GM23338 (cell line): ENCODE results near the gene SNX9. TPM values are rescaled to one million over a fixed set of nuclear protein-coding genes. Genes with fewer than 3 reads are reported as not detected.

Source experiments
- ATAC-seq: fragments of 200-7000 bp; cut with Tn5 transposase; 3 replicates; pipeline ENCODE4 v1.9.1; 2020
- DNase-seq: peaks from one replicate; pipeline ENCODE4 v3.0.0-alpha.2; 2015; ENCODE audit warnings: low spot score
- H2AFZ ChIP-seq: fragments of 200-600 bp; sonication (generic); 2 replicates; pipeline ENCODE4 v1.8.0; 2016; ENCODE audit warnings: antibody characterized with exemption, mild to moderate bottlenecking, moderate library complexity
- H3F3A ChIP-seq: fragments of 200-600 bp; sonication (generic); replicated peaks from 2 replicates; pipeline ENCODE4 v1.8.0; 2017; ENCODE audit warnings: antibody characterized with exemption, mixed run types, low read depth
- H3K27ac ChIP-seq: fragments of 200-600 bp; sonication (generic); 2 replicates; pipeline ENCODE4 v1.6.1; 2016; ENCODE audit warnings: low read depth
- H3K27me3 ChIP-seq: fragments of 200-600 bp; sonication (generic); 2 replicates; pipeline ENCODE4 v1.8.0; 2016; ENCODE audit warnings: mild to moderate bottlenecking, mixed run types, moderate library complexity; ENCODE audit not compliant: insufficient read depth
- H3K36me3 ChIP-seq: fragments of 200-600 bp; sonication (generic); 2 replicates; pipeline ENCODE4 v1.8.0; 2016; ENCODE audit warnings: mild to moderate bottlenecking; ENCODE audit not compliant: insufficient read depth
- H3K4me1 ChIP-seq: fragments of 200-600 bp; sonication (generic); 2 replicates; pipeline ENCODE4 v1.8.0; 2016; ENCODE audit warnings: mild to moderate bottlenecking, moderate library complexity; ENCODE audit not compliant: insufficient read depth
- H3K4me2 ChIP-seq: fragments of 200-600 bp; sonication (generic); 2 replicates; pipeline ENCODE4 v1.7.1; 2017; ENCODE audit warnings: mixed run types
- H3K4me3 ChIP-seq: fragments of 200-600 bp; sonication (generic); 2 replicates; pipeline ENCODE4 v1.6.1; 2016; ENCODE audit warnings: mixed run types
- H3K79me2 ChIP-seq: fragments of 200-600 bp; sonication (generic); replicated peaks from 2 replicates; pipeline ENCODE4 v1.8.0; 2017; ENCODE audit warnings: mild to moderate bottlenecking; ENCODE audit not compliant: insufficient read depth
- H3K9me2 ChIP-seq: fragments of 200-600 bp; sonication (generic); 2 replicates; pipeline ENCODE4 v1.8.0; 2017; ENCODE audit not compliant: insufficient read depth
- H4K20me1 ChIP-seq: fragments of 200-600 bp; sonication (generic); replicated peaks from 2 replicates; pipeline ENCODE4 v1.8.0; 2017; ENCODE audit warnings: mild to moderate bottlenecking; ENCODE audit not compliant: insufficient read depth
- H3K27ac Mint-ChIP-seq: 2 replicates; pipeline ENCODE4 v1.8.0; 2020; ENCODE audit warnings: inconsistent platforms, mild to moderate bottlenecking, moderate library complexity, mixed read lengths
- H3K27me3 Mint-ChIP-seq: 3 replicates; pipeline ENCODE4 v1.8.0; 2022; ENCODE audit warnings: low read depth, mild to moderate bottlenecking, moderate library complexity, mixed read lengths, inconsistent platforms; ENCODE audit not compliant: insufficient read depth, poor library complexity
- H3K36me3 Mint-ChIP-seq: 3 replicates; pipeline ENCODE4 v1.8.0; 2021; ENCODE audit warnings: low read depth, mild to moderate bottlenecking, inconsistent platforms, moderate library complexity, mixed read lengths
- H3K4me1 Mint-ChIP-seq: 3 replicates; pipeline ENCODE4 v1.8.0; 2020; ENCODE audit warnings: mild to moderate bottlenecking, inconsistent platforms, mixed read lengths
- H3K4me3 Mint-ChIP-seq: 3 replicates; pipeline ENCODE4 v1.8.0; 2021; ENCODE audit warnings: moderate library complexity, mild to moderate bottlenecking, inconsistent platforms, mixed read lengths
- H3K9me3 Mint-ChIP-seq: 3 replicates; pipeline ENCODE4 v1.8.0; 2020; ENCODE audit warnings: moderate library complexity, mild to moderate bottlenecking, inconsistent platforms, mixed read lengths
- CREB1 ChIP-seq: fragments of 250-450 bp; sonication (Bioruptor Pico); IDR thresholded peaks from 2 replicates; pipeline ENCODE4 v1.5.0; 2020; ENCODE audit warnings: low read depth, mild to moderate bottlenecking, moderate library complexity
- CTCF ChIP-seq, 2 experiments: fragments of 200-600 bp in 1 of 2; sonication (generic) in 1 of 2; conservative IDR thresholded peaks; 2 replicates each; pipeline versions ENCODE4 v1.5.1 to v1.6.1; 2016 to 2017; ENCODE audit warnings: antibody characterized with exemption in 2 of 2, low read depth in 2 of 2, mild to moderate bottlenecking in 2 of 2, moderate library complexity in 1 of 2
- ETS1 ChIP-seq: IDR thresholded peaks from 2 replicates; pipeline ENCODE4 v1.6.1; 2016; ENCODE audit warnings: antibody characterized with exemption
- EZH2 ChIP-seq: fragments of 200-600 bp; sonication (generic); IDR thresholded peaks from one replicate; pipeline ENCODE4 v1.8.0; 2017; ENCODE audit warnings: antibody characterized with exemption, mild to moderate bottlenecking, low read depth; ENCODE audit not compliant: unreplicated experiment
- EZH2phosphoT487 ChIP-seq: fragments of 200-600 bp; sonication (generic); IDR thresholded peaks from one replicate; pipeline ENCODE4 v1.8.1; 2018; ENCODE audit warnings: antibody characterized with exemption; ENCODE audit not compliant: unreplicated experiment
- JUNB ChIP-seq: IDR thresholded peaks from one replicate; pipeline ENCODE4 v1.6.1; 2016; ENCODE audit warnings: antibody characterized with exemption; ENCODE audit not compliant: unreplicated experiment
- NANOG ChIP-seq: IDR thresholded peaks from 2 replicates; pipeline ENCODE4 v1.6.1; 2016; ENCODE audit warnings: antibody characterized with exemption, borderline replicate concordance
- POLR2AphosphoS5 ChIP-seq: IDR thresholded peaks from 2 replicates; pipeline ENCODE4 v1.6.1; 2016; ENCODE audit warnings: antibody characterized with exemption, low read depth
- STAT1 ChIP-seq: IDR thresholded peaks from one replicate; pipeline ENCODE4 v1.6.1; 2016; ENCODE audit warnings: antibody characterized with exemption; ENCODE audit not compliant: unreplicated experiment
- ZNF114 ChIP-seq: fragments of 250-450 bp; sonication (Bioruptor Pico); IDR thresholded peaks from 2 replicates; pipeline ENCODE4 v1.5.0; 2020; ENCODE audit warnings: mild to moderate bottlenecking, moderate library complexity
- ZNF462 ChIP-seq: fragments of 250-450 bp; sonication (Bioruptor Pico); IDR thresholded peaks from 2 replicates; pipeline ENCODE4 v1.5.0; 2020; ENCODE audit warnings: mild to moderate bottlenecking, moderate library complexity
- polyA plus RNA-seq: library from polyadenylated mRNA; unstranded; fragments of >200 nt; fragmentation: Nextera tagmentation; extraction: Ambion mirVana; gene quantifications from 2 replicates; pipeline ENCODE4 v1.2.1, GENCODE V29; 2016
- total RNA-seq: library from RNA; depleted of rRNA; stranded (reverse); fragments of >200 nt; shearing (Covaris generic); gene quantifications from 2 replicates; pipeline ENCODE4 v1.2.3, GENCODE V29; 2014

SNX9 gene
- total and polyA plus RNA-seq, 2 experiments from 2014 or later, result 18.4 to 23.3 TPM

- Mint-ChIP-seq H3K9me3 (peaks cover 18% of the 10 kb centered on the region), H3K4me1 (peaks cover 15% of the 10 kb centered on the region), H3K36me3 (peaks cover 14% of the 10 kb centered on the region), H3K4me3 (no peak overlapping the region), H3K27ac (no peak overlapping the region), H3K27me3 (peaks cover 13% of the 10 kb centered on the region)
- peaks cover 9% of the 10 kb centered on the region; the same call in 1 of the 2 replicates for H3K9me2 ChIP-seq
- H3K27ac ChIP-seq, result no peak overlapping the region
- TF ChIP-seq JUNB (no peak), ETS1 (no peak), EZH2phosphoT487 (no peak), EZH2 (no peak), ZNF114 (CRISPR knock-in tag) (no peak), CREB1 (CRISPR knock-in tag) (no peak), NANOG (no peak), STAT1 (no peak), CTCF (conservative IDR thresholded peaks at IDR 0.05; ENCODE audit: low read depth in 2 of 2) (no peak), POLR2AphosphoS5 (no peak), ZNF462 (CRISPR knock-in tag) (no peak)
- no peak for DNase-seq
- H3K79me2 ChIP-seq, result no peaks in the 10 kb centered on the region
- H3K36me3 ChIP-seq, result no peaks in the 10 kb centered on the region
- no peak overlapping the region for H3K4me3 ChIP-seq
- ATAC-seq, result no peak
- H3K27me3 ChIP-seq, result no peaks in the 10 kb centered on the region
- no peaks in the 10 kb centered on the region for H4K20me1 ChIP-seq
- no peak overlapping the region for H2AFZ ChIP-seq
- no peaks in the 10 kb centered on the region for H3F3A ChIP-seq
- no peak overlapping the region for H3K4me2 ChIP-seq
- H3K4me1 ChIP-seq, result peaks cover 7% of the 10 kb centered on the region
Observed at GRCh38 chr6:157777344-157777743, 45.7 kb upstream of the SNX9 start.
